ENCODE measurements around the gene LAMA4. TPM values are rescaled to one million over a fixed set of nuclear protein-coding genes. Genes with fewer than 3 reads are reported as not detected.
A peak's percentile ranks its signal among the peaks of the same experiment; 100 is the strongest.

LAMA4 gene
- total RNA-seq, 1 experiment from 2014 or later: 2.1 TPM

DNA sequence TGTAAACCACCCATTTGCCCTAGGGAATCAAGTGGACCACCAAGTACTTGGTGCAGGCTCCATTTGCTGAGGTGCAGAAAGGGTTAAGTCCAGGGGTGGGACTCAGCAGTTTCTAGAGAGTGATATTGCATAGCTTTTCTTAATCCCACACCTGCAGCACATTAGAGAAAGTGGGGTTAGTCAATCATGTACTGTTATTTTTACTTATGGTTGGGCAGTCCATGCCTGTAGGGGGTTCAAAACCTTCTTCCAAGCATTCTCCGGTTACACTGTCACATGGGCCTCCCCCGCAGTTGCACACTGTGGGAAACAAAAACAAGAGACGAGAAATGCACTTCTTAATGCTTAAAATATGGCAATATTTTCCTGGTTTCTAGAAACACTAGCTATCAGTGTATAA is 65.5 kb downstream of the LAMA4 start:
- Histone ChIP-seq H3K36me3 (replicated peaks; ENCODE audit: control insufficient read depth, insufficient read depth, low read length) (no peaks in the 10 kb centered on the region), H3K27me3 (ENCODE audit: control insufficient read depth, insufficient read depth, low read length) (no peaks in the 10 kb centered on the region; the same call in 1 of the 2 replicates), H3K4me3 (ENCODE audit: insufficient read depth, low read depth, low read length) (no peak overlapping the region)
- no peak for DNase-seq

DNA sequence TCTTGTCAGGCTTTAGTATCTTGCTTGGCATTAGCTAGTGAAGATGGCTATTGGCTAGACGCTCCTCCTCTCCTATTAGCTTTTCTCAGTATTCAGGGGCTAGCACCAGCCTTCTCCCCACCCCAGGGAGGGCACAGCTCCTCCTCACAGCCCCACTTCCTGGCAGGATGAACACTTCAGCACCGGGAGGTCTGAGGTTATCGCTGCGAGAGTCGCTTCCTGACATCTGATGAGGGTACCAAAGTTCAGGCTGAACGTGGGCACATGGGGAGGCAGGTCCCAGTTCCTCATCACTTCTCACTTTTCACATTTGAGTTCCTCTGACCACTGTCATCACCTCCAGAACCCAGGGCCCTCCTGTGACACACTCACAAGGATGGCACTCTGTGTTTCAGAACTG is 66.6 kb downstream of the LAMA4 start:
- H3K36me3 ChIP-seq (replicated peaks; ENCODE audit: control insufficient read depth, insufficient read depth, low read length): no peaks in the 10 kb centered on the region
- H3K27me3 ChIP-seq (ENCODE audit: control insufficient read depth, insufficient read depth, low read length): no peaks in the 10 kb centered on the region; the same call in 1 of the 2 replicates
- no peak overlapping the region for H3K4me3 ChIP-seq (ENCODE audit: insufficient read depth, low read depth, low read length)
- no peak for DNase-seq

DNA sequence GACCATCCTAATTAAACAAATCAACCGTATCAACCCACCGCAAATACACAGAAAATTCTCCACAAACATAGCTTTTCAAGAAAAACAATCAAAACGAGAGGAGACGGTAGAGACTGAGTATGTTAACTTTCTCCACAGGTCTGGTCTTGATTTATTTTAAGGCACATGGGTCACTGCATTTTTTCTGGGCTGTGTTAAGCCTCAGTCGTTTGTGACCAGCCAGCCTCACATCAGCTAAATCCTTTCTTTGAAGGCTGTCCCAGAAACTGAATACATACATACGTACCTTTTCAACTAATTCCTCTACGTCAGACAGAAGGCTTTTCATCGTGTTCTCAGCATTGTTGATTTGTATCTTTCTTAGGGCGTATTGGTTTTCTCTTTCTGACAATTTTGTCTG is 69.4 kb downstream of the LAMA4 start:
- H3K36me3 ChIP-seq (replicated peaks; ENCODE audit: control insufficient read depth, insufficient read depth, low read length): no peaks in the 10 kb centered on the region
- DNase-seq: no peak
- H3K27me3 ChIP-seq (ENCODE audit: control insufficient read depth, insufficient read depth, low read length): no peaks in the 10 kb centered on the region
- H3K4me3 ChIP-seq (ENCODE audit: insufficient read depth, low read depth, low read length): no peak overlapping the region

DNA sequence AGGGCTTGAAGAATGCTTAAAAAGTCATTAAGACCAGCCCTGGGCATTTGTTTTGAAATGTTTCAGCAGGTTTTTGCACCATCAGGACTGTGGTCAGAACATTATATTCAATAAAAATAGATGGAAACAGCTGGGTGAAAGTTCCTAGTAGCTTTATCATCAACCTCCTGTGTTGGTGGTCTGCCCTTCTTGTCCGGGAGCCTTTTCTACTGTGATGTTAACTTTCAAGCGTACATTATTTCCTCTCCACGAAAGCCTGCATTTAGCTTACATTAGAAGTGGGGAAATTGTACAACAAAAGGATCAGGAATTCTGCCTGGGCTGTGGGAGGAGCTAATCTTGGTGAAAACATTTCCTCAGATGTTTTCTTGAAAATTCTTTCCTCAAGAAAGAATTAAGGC is 71.1 kb downstream of the LAMA4 start:
- no peak for DNase-seq

DNA sequence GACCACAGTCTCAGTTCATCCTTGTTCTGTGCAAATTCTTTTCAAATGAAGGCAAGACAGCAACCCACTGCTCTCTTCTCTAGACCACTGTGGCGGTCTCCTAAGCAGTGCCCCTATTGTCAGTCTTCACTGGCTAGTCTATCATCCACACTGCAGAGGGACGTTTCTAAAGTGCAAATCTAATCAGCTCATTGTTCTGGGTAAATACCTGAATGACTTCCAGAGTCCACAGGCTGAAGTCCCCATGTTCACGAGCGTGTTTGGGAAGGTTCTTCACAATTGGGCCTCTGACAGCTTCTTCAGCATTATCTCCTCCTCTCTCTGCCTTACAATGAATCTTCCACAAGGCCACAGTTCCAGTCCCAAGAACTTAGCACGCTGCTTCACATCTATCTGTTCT is 73.2 kb downstream of the LAMA4 start:
- H3K27me3 ChIP-seq (ENCODE audit: control insufficient read depth, insufficient read depth, low read length): no peaks in the 10 kb centered on the region
- DNase-seq: no peak
- H3K36me3 ChIP-seq (replicated peaks; ENCODE audit: control insufficient read depth, insufficient read depth, low read length): no peaks in the 10 kb centered on the region

More for the DNA sequence above, 71.1 kb downstream of the LAMA4 start:
- no peak overlapping the region for H3K4me3 ChIP-seq (ENCODE audit: insufficient read depth, low read depth, low read length)
- no peaks in the 10 kb centered on the region for H3K27me3 ChIP-seq (ENCODE audit: control insufficient read depth, insufficient read depth, low read length)
- H3K36me3 ChIP-seq (replicated peaks; ENCODE audit: control insufficient read depth, insufficient read depth, low read length): no peaks in the 10 kb centered on the region

DNA sequence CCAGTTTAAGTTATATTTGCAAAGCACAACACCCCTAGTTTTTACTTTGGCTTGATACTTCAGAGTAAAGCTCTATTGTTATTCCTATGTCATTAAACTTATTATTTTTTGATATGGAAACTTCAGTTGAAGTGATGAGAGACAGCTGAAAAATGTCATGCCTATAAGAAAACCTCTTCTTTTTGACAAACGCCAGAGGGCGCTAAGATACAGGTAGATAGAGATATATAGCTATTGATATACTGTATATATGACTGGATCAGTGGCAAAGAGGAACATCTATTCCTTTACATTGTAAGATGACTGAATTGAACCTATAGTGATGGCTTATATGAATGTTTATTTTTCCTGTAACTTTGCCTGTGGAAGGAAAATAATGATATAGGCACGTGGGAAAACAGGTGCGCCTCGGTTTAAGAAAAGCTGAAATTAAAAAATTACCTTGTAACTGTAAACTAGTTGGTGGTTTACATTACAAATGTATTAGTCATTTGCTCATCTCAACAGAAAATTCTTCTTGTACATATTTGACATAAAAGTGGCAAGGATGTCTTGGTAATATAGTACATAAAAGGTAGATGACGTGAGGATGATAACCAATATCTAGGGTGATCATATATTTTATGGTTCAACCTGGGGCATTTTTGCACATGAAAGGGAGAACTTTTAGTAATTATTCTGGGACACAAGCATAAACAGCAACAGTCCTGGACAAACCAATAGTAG is 74.1 kb downstream of the LAMA4 start:
- Histone ChIP-seq H3K4me3 (ENCODE audit: insufficient read depth, low read depth, low read length) (no peak overlapping the region), H3K36me3 (replicated peaks; ENCODE audit: control insufficient read depth, insufficient read depth, low read length) (no peaks in the 10 kb centered on the region), H3K27me3 (ENCODE audit: control insufficient read depth, insufficient read depth, low read length) (no peaks in the 10 kb centered on the region)
- DNase-seq: peak; percentile 33

More for the DNA sequence above, 73.2 kb downstream of the LAMA4 start:
- H3K4me3 ChIP-seq (ENCODE audit: insufficient read depth, low read depth, low read length): no peak overlapping the region

DNA sequence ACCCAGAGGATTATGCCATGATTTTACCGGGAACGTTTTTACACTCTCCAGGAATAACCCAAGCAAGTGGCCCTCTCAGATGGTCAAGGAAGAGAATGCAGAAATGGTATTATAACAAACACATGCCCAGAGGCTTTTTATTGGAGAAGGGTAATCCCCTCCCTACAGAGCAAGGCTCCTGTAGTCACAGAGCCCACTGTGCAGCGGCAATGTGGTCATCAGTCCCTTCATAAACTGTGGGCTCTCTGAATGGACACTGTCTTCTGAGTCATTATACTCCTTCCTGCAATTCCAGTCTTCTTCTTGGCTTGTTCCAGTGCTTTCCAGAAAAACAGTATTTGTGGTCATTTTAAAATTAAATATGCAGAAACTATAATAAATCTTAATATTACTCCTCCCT is 74.7 kb downstream of the LAMA4 start:
- Histone ChIP-seq H3K36me3 (replicated peaks; ENCODE audit: control insufficient read depth, insufficient read depth, low read length) (no peaks in the 10 kb centered on the region), H3K4me3 (ENCODE audit: insufficient read depth, low read depth, low read length) (no peak overlapping the region)
- DNase-seq: no peak

DNA sequence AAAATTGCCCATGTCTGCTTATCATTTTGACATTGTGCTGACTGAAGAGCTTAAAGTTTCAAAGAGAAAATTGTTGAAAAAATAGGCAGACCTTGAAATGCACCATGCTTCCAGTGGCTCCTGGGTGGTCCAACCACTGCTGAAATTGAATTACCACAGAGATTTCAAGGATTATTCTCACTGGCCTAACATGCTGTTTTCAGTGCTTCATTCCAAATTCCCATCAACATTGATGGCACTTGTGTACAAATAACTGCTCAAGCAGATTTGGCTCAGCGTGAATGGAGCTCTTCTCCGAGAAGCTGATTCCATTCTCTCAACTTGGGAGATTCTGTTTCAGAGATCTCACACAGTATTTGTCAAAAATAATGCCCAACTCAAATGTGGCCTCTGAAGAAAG is 75.5 kb downstream of the LAMA4 start:
- Histone ChIP-seq H3K27me3 (ENCODE audit: control insufficient read depth, insufficient read depth, low read length) (no peaks in the 10 kb centered on the region), H3K36me3 (replicated peaks; ENCODE audit: control insufficient read depth, insufficient read depth, low read length) (no peaks in the 10 kb centered on the region), H3K4me3 (ENCODE audit: insufficient read depth, low read depth, low read length) (no peak overlapping the region)
- DNase-seq: no peak

More for the DNA sequence above, 74.7 kb downstream of the LAMA4 start:
- no peaks in the 10 kb centered on the region for H3K27me3 ChIP-seq (ENCODE audit: control insufficient read depth, insufficient read depth, low read length)

DNA sequence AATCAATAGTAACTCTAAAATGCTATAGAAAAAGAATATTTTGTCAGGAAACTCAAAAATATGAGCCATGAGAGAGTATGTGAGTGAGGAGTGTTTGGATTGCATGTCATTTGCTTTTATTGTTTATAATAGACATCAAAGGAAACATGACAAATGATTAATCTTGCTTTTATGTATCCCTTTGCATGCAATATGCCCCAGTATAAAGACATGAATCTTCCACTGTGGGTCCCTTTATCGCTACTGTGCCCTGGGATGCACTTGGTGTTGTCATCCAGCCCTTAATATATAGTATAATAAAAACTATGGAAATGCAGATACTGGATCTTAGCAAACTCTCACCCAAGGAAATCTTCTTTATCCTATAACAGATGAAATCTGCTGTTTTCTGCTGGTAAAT is 77.3 kb downstream of the LAMA4 start:
- DNase-seq: no peak
- no peak overlapping the region for H3K4me3 ChIP-seq (ENCODE audit: insufficient read depth, low read depth, low read length)
- H3K36me3 ChIP-seq (replicated peaks; ENCODE audit: control insufficient read depth, insufficient read depth, low read length): no peaks in the 10 kb centered on the region
- H3K27me3 ChIP-seq (ENCODE audit: control insufficient read depth, insufficient read depth, low read length): no peaks in the 10 kb centered on the region

DNA sequence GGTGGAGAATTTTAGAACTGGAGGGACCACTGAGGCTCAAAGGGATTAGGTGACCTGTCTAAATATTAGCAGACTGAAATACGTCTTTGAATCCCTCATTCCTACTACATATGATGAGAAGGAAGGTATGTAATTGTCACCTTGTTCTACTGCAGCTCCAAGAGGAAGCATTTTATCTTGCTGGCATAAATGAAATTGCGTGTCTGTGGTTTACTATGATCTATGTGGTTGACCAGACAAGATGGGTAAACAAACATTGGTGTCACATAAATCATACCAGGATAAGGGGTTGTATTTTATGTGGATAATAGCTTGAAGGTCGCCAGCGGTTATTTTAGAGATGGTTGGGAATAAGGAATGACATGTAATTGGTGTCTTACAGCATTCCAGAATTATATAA is 78.2 kb downstream of the LAMA4 start:
- Histone ChIP-seq H3K36me3 (replicated peaks; ENCODE audit: control insufficient read depth, insufficient read depth, low read length) (no peaks in the 10 kb centered on the region), H3K4me3 (ENCODE audit: insufficient read depth, low read depth, low read length) (no peak overlapping the region), H3K27me3 (ENCODE audit: control insufficient read depth, insufficient read depth, low read length) (no peaks in the 10 kb centered on the region)
- DNase-seq: no peak

DNA sequence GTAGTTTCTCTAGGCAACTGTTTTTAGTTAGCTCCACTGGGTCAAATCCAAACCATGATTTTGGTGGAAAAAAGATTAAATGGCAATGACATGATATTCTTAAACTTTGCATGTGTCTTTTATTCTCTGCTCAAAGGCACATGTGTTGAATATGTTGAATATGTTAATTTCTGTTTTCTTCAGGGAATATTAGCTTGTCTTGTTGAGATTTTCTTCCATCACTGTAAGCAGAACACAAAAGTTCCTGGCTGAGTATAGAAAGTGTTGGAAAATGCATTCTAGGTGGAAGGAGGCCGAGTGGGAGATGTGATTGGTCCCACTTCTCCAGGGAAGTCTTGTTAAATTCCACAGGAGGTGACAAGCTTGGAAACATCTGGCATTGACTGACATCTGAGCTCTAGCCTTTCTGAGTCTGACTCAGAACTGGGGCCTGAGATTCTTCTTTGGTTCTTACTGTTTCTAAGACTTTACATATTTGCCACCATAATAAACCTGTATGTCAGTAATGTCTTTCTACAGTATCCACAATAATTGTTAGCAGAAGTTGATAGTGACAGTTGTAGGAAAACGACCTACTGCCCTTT is 81.1 kb downstream of the LAMA4 start:
- no peak for DNase-seq
- Histone ChIP-seq H3K36me3 (replicated peaks; ENCODE audit: control insufficient read depth, insufficient read depth, low read length) (no peaks in the 10 kb centered on the region), H3K4me3 (ENCODE audit: insufficient read depth, low read depth, low read length) (no peak overlapping the region), H3K27me3 (ENCODE audit: control insufficient read depth, insufficient read depth, low read length) (no peaks in the 10 kb centered on the region)

DNA sequence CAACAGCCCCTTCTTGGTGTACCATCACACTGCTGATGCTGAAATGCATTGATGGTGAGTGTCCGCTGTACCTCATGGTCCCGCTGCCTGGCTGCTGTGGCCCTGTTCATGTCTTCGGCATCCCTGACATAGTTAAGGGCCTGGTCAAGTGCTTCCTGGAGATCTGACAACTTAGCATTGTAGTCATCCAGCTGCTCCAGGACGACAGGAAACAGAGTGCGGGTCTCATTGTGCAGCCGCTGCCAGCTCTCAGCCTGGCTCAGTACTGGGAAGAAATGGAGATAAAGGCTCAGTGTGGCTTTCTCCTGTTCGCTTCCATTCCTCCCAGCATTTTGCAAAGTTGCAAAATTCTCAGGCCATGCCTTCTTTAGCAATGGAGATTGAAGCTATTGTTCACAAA is 81.8 kb downstream of the LAMA4 start:
- Histone ChIP-seq H3K36me3 (replicated peaks; ENCODE audit: control insufficient read depth, insufficient read depth, low read length) (no peaks in the 10 kb centered on the region), H3K4me3 (ENCODE audit: insufficient read depth, low read depth, low read length) (no peak overlapping the region), H3K27me3 (ENCODE audit: control insufficient read depth, insufficient read depth, low read length) (no peaks in the 10 kb centered on the region)
- DNase-seq: no peak

DNA sequence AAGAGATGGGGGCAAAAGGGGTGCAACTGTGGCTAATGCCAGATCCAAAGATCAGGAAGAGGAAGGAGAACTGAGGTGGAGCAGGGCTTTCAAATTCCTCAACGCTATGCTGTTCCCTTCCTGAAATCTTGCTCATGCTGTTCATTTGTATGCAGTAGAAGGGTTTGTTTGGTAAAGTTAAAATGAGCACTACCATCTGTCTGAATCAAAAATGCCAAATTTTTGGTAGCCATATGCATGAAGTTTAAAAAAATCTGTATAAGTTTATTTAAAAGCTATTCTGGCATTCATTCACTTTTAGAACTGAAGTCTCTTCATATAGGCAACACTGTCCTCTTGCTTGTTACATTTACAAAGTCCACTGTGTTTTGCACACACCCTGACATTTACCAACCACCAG is 84.8 kb downstream of the LAMA4 start:
- Histone ChIP-seq H3K4me3 (ENCODE audit: insufficient read depth, low read depth, low read length) (no peak overlapping the region), H3K36me3 (replicated peaks; ENCODE audit: control insufficient read depth, insufficient read depth, low read length) (no peaks in the 10 kb centered on the region), H3K27me3 (ENCODE audit: control insufficient read depth, insufficient read depth, low read length) (no peaks in the 10 kb centered on the region; the same call in 1 of the 2 replicates)
- no peak for DNase-seq

DNA sequence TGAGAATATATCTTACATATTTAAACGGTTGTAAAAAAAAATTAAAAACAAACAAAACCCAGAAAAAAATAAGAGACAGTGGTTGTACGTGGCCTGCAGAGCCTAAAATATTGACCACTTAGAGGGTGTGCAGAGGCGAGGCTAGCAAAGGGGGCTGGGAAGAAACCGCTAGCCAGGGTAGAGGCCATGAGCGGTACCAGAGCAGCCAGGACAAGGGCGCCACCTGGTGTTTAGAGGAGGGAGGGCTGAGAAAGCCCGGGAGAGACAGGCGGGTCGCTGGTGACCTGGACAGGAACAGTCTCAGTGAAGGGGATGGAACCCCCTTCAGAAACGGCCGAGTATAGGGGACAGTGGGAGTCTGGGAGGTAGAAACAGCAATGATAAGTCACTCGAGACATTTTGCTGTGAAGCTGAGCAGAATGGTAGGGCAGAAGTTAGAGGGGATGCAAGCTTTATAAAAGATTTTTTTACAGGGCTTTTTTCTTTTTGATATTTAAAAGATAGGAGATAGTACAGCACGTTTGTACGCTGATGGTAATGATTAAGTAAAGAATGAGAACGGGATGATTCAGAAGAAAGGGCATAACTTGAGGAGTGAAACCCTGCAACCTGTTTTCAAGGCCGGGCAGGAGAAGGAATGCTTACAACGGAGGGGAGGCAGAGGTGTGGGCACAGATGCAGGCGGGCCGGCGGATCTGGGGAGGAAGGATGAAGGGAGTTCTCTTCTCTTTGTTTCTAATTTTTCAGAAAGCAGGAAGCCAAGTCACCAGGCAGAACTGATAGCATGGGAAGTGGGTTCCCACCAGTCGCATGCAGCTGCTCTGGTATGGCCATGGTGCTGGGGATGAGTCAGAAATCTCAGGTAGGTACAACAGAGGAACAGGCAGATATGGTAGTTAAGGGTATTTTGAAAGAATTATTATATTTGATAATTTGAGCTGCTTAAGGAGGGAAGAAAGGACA is 90.8 kb downstream of the LAMA4 start:
- peak; percentile 74 for DNase-seq
- Histone ChIP-seq H3K36me3 (replicated peaks; ENCODE audit: control insufficient read depth, insufficient read depth, low read length) (no peaks in the 10 kb centered on the region), H3K4me3 (ENCODE audit: insufficient read depth, low read depth, low read length) (no peak overlapping the region), H3K27me3 (ENCODE audit: control insufficient read depth, insufficient read depth, low read length) (no peaks in the 10 kb centered on the region; the same call in 1 of the 2 replicates)

Data from H7 (cell line).